SK-N-SH (cell line): ENCODE measurements around the gene CCDC197. TPM values are rescaled to one million over a fixed set of nuclear protein-coding genes. Genes with fewer than 3 reads are reported as not detected.

Experiments
- CTCF ChIA-PET: fragments of 300-600, 350-600 bp; formaldehyde crosslinking; extraction: SDS; loops from one replicate; lab custom pipeline; 2021; lab: Yijun Ruan, JAX
- POLR2A ChIA-PET: fragments of 350-600 bp; sonication (Branson Sonifier 250); formaldehyde crosslinking; extraction: SDS; loops from one replicate; lab custom pipeline; 2020; ENCODE audit warnings: antibody characterized with exemption, inconsistent platforms; lab: Yijun Ruan, JAX
- DNase-seq: peaks from one replicate; pipeline ENCODE4 v3.0.0; 2012
- H2AFZ ChIP-seq: fragments of 200-600 bp; sonication (generic); 2 replicates; pipeline ENCODE4 v1.8.1; 2016; ENCODE audit warnings: antibody characterized with exemption, mild to moderate bottlenecking, low read depth
- H3F3A ChIP-seq: fragments of 200-600 bp; sonication (generic); replicated peaks from 2 replicates; pipeline ENCODE3; 2016; ENCODE audit warnings: antibody characterized with exemption, mild to moderate bottlenecking; ENCODE audit not compliant: insufficient read depth
- H3K27ac ChIP-seq, 2 experiments: fragments of 200-500 bp in 1 of 2; fragments of 200-600 bp in 1 of 2; sonication (Bioruptor generic) in 1 of 2; sonication (generic), shearing (Covaris generic) in 1 of 2; 2 replicates each; pipeline versions ENCODE4 v1.5.1 to v1.6.1; 2014 to 2016; ENCODE audit warnings: low read depth in 2 of 2, inconsistent platforms in 1 of 2, low read length in 1 of 2, mild to moderate bottlenecking in 1 of 2, mixed read lengths in 1 of 2
- H3K27me3 ChIP-seq: fragments of 200-600 bp; sonication (generic), shearing (Covaris generic); 2 replicates; pipeline ENCODE4 v1.6.1; 2016; ENCODE audit warnings: mixed run types; ENCODE audit not compliant: insufficient read depth
- H3K36me3 ChIP-seq, 2 experiments: fragments of 200-500 bp in 1 of 2; fragments of 200-600 bp in 1 of 2; sonication (Bioruptor generic) in 1 of 2; sonication (generic) in 1 of 2; replicated peaks in 1 of 2; 2 replicates each; pipeline versions ENCODE3 to v1.5.1; 2014 to 2016; ENCODE audit warnings: low read length in 1 of 2, mild to moderate bottlenecking in 1 of 2; ENCODE audit not compliant: insufficient read depth in 2 of 2, control insufficient read depth in 1 of 2
- H3K4me1 ChIP-seq, 2 experiments: fragments of 200-500 bp in 1 of 2; fragments of 200-600 bp in 1 of 2; sonication (Bioruptor generic) in 1 of 2; sonication (generic), shearing (Covaris generic) in 1 of 2; 2 replicates each; pipeline versions ENCODE4 v1.5.1 to v1.6.1; 2014 to 2016; ENCODE audit warnings: low read depth in 1 of 2, low read length in 1 of 2, mixed run types in 1 of 2; ENCODE audit not compliant: insufficient read depth in 2 of 2, control insufficient read depth in 1 of 2
- H3K4me2 ChIP-seq: fragments of 200-600 bp; sonication (generic), shearing (Covaris generic); 2 replicates; pipeline ENCODE4 v1.6.1; 2017; ENCODE audit warnings: mixed run types
- H3K4me3 ChIP-seq, 2 experiments: fragments of 200-500 bp in 1 of 2; fragments of 200-600 bp in 1 of 2; sonication (Bioruptor generic) in 1 of 2; sonication (generic), shearing (Covaris generic) in 1 of 2; 2 replicates each; pipeline versions ENCODE4 v1.5.1 to v1.8.1; 2014 to 2016; ENCODE audit warnings: low read depth in 2 of 2, inconsistent platforms in 1 of 2, low read length in 1 of 2, mild to moderate bottlenecking in 1 of 2, mixed read lengths in 1 of 2, moderate library complexity in 1 of 2
- H3K79me2 ChIP-seq: fragments of 200-600 bp; sonication (generic); 2 replicates; pipeline ENCODE4 v1.8.1; 2017; ENCODE audit warnings: mild to moderate bottlenecking; ENCODE audit not compliant: insufficient read depth
- H3K9ac ChIP-seq: fragments of 200-600 bp; sonication (generic); 2 replicates; pipeline ENCODE4 v1.6.1; 2017; ENCODE audit warnings: mixed run types
- H3K9me2 ChIP-seq: fragments of 200-600 bp; sonication (generic); 2 replicates; pipeline ENCODE4 v1.6.1; 2017; ENCODE audit warnings: mixed run types
- H3K9me3 ChIP-seq: fragments of 200-600 bp; sonication (generic); 2 replicates; pipeline ENCODE4 v1.6.1; 2017; ENCODE audit warnings: mixed run types, mild to moderate bottlenecking, moderate library complexity
- H4K20me1 ChIP-seq: fragments of 200-600 bp; sonication (generic); 2 replicates; pipeline ENCODE4 v1.6.1; 2017; ENCODE audit warnings: mild to moderate bottlenecking, mixed run types; ENCODE audit not compliant: insufficient read depth
- CHD2 ChIP-seq: fragments of 150-350 bp; IDR thresholded peaks from 2 replicates; pipeline ENCODE4 v1.6.1; 2018; ENCODE audit warnings: low read length; ENCODE audit not compliant: partially characterized antibody
- GATA2 ChIP-seq: sonication (generic); formaldehyde crosslinking; IDR thresholded peaks from 2 replicates; pipeline ENCODE4 v1.5.0; 2020; ENCODE audit warnings: mild to moderate bottlenecking, missing genetic modification reagents
- JUND ChIP-seq: IDR thresholded peaks from 2 replicates; pipeline ENCODE4 v1.4.0; 2012
- NFIC ChIP-seq: IDR thresholded peaks from 2 replicates; pipeline ENCODE4 v1.4.0; 2012; ENCODE audit warnings: borderline replicate concordance
- RAD21 ChIP-seq: IDR thresholded peaks from 2 replicates; pipeline ENCODE4 v1.6.1; 2012; ENCODE audit warnings: mild to moderate bottlenecking, low read length
- RFX5 ChIP-seq: IDR thresholded peaks from 2 replicates; pipeline ENCODE4 v1.6.1; 2012; ENCODE audit warnings: mild to moderate bottlenecking, improper control_type of control experiment, low read length
- SMC3 ChIP-seq: IDR thresholded peaks from 2 replicates; pipeline ENCODE4 v1.6.1; 2012; ENCODE audit warnings: low read depth, low read length, improper control_type of control experiment
- WGBS: methylation state at CpG from one replicate; pipeline ENCODE4 v1.1.6; 2017; ENCODE audit warnings: low lambda C conversion rate; 5-methylcytosine and 5-hydroxymethylcytosine counted together
- polyA plus RNA-seq, 3 experiments: library from polyadenylated mRNA; depleted of rRNA; stranded (reverse); fragments of >200 nt; gene quantifications; 2 replicates each; pipeline ENCODE4 v1.2.3, GENCODE V29; 2012
- TF ChIP-seq, protein P1 (sequence below): fragments of 150-350 bp; IDR thresholded peaks from 2 replicates; pipeline ENCODE4 v1.6.1; 2016; ENCODE audit warnings: mild to moderate bottlenecking, low read depth, low read length
- TF ChIP-seq, protein P2 (sequence below): fragments of 200-600 bp; sonication (generic); IDR thresholded peaks from 2 replicates; pipeline ENCODE4 v1.6.1; 2017; ENCODE audit warnings: antibody characterized with exemption, mild to moderate bottlenecking, moderate library complexity
- TF ChIP-seq, protein P3 (sequence below): IDR thresholded peaks from 2 replicates; pipeline ENCODE4 v1.4.0; 2012; ENCODE audit warnings: low read depth, borderline replicate concordance

Gene CCDC197
- polyA plus RNA-seq, 1 of the 3 experiments (the other 2 are of a cell fraction) = not detected

DNA sequence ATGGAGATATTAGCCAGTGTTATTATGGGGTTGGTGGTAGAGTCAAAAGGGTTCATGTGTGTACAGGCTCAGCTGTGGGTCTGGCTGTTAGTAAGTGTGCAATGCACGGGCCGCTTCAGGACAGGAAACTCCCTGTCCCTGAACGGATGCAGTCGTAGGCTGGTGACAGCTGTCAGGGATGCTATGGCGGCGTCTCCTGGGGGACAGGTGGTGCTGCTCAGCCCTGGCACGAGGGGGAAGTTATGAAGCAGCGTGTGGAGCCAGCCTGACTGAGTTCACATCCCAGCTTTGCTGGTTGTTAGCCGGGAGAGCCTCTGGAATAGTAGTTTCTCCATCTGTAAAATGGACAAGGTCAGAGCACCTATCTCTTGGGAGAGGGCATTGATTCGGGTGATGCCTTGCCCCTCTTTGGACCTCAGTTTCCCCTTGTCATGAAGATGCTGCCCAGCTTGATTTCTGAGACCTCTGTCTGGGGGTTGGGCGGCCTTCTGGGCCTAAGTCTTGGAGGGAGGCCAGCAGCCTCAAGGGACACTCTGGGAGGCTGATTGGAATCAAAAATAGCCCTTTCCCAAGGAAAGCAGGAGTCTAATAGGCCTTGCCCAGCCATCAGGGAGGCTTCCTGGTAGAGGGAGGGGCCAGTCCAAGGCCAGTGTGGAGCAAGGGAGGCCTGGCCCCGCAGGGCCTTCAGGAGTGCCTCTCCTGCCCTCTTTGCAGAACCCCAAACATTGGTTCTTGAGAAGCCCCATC is 27.8 kb upstream of the CCDC197 start:
- no peaks in the 10 kb centered on the region for H3K79me2 ChIP-seq
- H3K9me2 ChIP-seq = no peaks in the 10 kb centered on the region
- H2AFZ ChIP-seq = no peak overlapping the region
- ChIA-PET POLR2A (no interaction called here), CTCF (interaction anchor here (0.8 to 6.0 kb wide), 6 partner anchors 12 to 315 kb away, joined by 3 to 69 read pairs (median 10); no protein-coding TSS in a partner anchor)
- TF ChIP-seq JUND = no peak
- TF ChIP-seq NFIC = no peak
- TF ChIP-seq, protein P1, sequence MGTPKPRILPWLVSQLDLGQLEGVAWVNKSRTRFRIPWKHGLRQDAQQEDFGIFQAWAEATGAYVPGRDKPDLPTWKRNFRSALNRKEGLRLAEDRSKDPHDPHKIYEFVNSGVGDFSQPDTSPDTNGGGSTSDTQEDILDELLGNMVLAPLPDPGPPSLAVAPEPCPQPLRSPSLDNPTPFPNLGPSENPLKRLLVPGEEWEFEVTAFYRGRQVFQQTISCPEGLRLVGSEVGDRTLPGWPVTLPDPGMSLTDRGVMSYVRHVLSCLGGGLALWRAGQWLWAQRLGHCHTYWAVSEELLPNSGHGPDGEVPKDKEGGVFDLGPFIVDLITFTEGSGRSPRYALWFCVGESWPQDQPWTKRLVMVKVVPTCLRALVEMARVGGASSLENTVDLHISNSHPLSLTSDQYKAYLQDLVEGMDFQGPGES = no peak
- H3K9me3 ChIP-seq = no peaks in the 10 kb centered on the region
- peaks cover 18% of the 10 kb centered on the region for H3F3A ChIP-seq
- DNase-seq = no peak
- H4K20me1 ChIP-seq = no peaks in the 10 kb centered on the region
- no peak overlapping the region for H3K4me2 ChIP-seq
- H3K36me3 ChIP-seq = no peaks in the 10 kb centered on the region
- no peak overlapping the region for H3K9ac ChIP-seq
- WGBS = 86% methylated on average over 9 of the region's 12 CpGs
- H3K27ac ChIP-seq = no peak overlapping the region
- H3K27me3 ChIP-seq = no peaks in the 10 kb centered on the region
- H3K4me3 ChIP-seq = no peak overlapping the region
- H3K4me1 ChIP-seq = peaks cover 0 to 5% of the 10 kb centered on the region in 2 experiments; a peak in 2 of 4 replicates

DNA sequence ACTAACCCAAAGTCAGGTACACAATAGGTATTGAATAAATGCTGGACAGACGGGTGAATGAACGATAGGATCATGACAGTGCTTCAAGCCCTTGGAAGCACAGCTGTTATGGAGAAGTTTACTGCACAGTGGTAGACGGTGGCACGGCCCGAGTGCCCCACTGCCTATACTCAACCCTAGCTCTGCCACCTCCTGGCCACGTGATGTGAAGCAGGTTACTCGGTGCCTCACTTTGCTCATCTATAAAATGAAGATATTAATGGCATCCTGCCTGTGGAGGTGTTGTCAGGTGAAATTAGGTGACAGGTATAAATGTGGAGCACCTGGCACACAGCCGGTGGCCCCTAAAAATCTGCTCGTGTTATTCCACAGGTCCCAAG is 26.5 kb upstream of the CCDC197 start:
- Histone ChIP-seq H3K4me1 (peaks cover 3 to 5% of the 10 kb centered on the region in 2 experiments; a peak in 2 of 4 replicates), H3K4me2 (no peak overlapping the region)

More for the DNA sequence above, 26.5 kb upstream of the CCDC197 start:
- WGBS = 65% methylated on average over 9 of the region's 9 CpGs
- H3K27ac ChIP-seq = no peak overlapping the region
- TF ChIP-seq, protein P2, sequence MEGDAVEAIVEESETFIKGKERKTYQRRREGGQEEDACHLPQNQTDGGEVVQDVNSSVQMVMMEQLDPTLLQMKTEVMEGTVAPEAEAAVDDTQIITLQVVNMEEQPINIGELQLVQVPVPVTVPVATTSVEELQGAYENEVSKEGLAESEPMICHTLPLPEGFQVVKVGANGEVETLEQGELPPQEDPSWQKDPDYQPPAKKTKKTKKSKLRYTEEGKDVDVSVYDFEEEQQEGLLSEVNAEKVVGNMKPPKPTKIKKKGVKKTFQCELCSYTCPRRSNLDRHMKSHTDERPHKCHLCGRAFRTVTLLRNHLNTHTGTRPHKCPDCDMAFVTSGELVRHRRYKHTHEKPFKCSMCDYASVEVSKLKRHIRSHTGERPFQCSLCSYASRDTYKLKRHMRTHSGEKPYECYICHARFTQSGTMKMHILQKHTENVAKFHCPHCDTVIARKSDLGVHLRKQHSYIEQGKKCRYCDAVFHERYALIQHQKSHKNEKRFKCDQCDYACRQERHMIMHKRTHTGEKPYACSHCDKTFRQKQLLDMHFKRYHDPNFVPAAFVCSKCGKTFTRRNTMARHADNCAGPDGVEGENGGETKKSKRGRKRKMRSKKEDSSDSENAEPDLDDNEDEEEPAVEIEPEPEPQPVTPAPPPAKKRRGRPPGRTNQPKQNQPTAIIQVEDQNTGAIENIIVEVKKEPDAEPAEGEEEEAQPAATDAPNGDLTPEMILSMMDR = peak; percentile 46
- TF ChIP-seq, protein P3, sequence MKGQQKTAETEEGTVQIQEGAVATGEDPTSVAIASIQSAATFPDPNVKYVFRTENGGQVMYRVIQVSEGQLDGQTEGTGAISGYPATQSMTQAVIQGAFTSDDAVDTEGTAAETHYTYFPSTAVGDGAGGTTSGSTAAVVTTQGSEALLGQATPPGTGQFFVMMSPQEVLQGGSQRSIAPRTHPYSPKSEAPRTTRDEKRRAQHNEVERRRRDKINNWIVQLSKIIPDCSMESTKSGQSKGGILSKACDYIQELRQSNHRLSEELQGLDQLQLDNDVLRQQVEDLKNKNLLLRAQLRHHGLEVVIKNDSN = no peak
- TF ChIP-seq SMC3 (peak; percentile 50), CHD2 (no peak), RFX5 (no peak), RAD21 (peak; percentile 54), GATA2 (CRISPR knock-in tag) (no peak)
- H3K9me3 ChIP-seq = no peaks in the 10 kb centered on the region
- H4K20me1 ChIP-seq = no peaks in the 10 kb centered on the region
- no peak overlapping the region for H3K9ac ChIP-seq
- H3K79me2 ChIP-seq = no peaks in the 10 kb centered on the region
- no peak overlapping the region for H2AFZ ChIP-seq
- H3K27me3 ChIP-seq = no peaks in the 10 kb centered on the region
- CTCF ChIA-PET = interaction anchor here (0.6 to 6.0 kb wide), 10 partner anchors 11 to 316 kb away, joined by 3 to 69 read pairs (median 5); partner anchors contain the start of gene OTUB2
- H3F3A ChIP-seq = peaks cover 11% of the 10 kb centered on the region
- no peak overlapping the region; a peak in 1 of 4 replicates for H3K4me3 ChIP-seq
- DNase-seq = peak; percentile 56
- H3K9me2 ChIP-seq = no peaks in the 10 kb centered on the region
- no peaks in the 10 kb centered on the region for H3K36me3 ChIP-seq
- POLR2A ChIA-PET = no interaction called here
